Measurements from ENCODE around the gene MCTS1.
"Not testable (repeated sequence)": the region's sequence is repeated elsewhere in the genome, so short reads cannot be mapped to it uniquely, and the experiment has no call there.

MCTS1 gene

GRCh38 chrX:120562569-120562926, 41.4 kb upstream of the MCTS1 start:
- H3K4me3 ChIP-seq (ENCODE audit: low read length), result no peak overlapping the region
- TF ChIP-seq, protein P1, sequence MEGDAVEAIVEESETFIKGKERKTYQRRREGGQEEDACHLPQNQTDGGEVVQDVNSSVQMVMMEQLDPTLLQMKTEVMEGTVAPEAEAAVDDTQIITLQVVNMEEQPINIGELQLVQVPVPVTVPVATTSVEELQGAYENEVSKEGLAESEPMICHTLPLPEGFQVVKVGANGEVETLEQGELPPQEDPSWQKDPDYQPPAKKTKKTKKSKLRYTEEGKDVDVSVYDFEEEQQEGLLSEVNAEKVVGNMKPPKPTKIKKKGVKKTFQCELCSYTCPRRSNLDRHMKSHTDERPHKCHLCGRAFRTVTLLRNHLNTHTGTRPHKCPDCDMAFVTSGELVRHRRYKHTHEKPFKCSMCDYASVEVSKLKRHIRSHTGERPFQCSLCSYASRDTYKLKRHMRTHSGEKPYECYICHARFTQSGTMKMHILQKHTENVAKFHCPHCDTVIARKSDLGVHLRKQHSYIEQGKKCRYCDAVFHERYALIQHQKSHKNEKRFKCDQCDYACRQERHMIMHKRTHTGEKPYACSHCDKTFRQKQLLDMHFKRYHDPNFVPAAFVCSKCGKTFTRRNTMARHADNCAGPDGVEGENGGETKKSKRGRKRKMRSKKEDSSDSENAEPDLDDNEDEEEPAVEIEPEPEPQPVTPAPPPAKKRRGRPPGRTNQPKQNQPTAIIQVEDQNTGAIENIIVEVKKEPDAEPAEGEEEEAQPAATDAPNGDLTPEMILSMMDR (conservative IDR thresholded peaks at IDR 0.05; ENCODE audit: low read length), result no peak
- DNase-seq (ENCODE audit: low read depth), result no peak

DNA sequence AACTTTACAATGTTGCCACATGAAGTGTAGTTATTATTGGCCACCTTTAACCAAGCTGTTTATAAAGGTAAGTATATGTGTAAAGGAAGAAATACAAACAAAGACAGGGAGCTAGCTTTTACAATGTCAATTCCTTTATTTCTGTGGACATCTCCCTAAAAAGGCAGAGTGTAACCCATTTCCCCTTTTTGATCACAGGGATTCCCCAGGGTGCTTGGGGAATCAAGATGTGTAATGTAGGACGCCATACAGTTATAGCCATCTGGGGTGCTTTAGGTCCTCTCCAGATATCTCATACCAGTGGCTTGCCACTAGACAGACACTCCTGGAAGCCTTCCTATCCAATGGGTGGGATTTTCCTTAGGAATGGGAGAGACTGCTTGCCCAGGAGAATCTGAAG, 39.0 kb upstream of the MCTS1 start:
- no peak for DNase-seq (ENCODE audit: low read depth)
- TF ChIP-seq, protein P1 (conservative IDR thresholded peaks at IDR 0.05; ENCODE audit: low read length), result no peak
- H3K4me3 ChIP-seq (ENCODE audit: low read length), result no peak overlapping the region

DNA sequence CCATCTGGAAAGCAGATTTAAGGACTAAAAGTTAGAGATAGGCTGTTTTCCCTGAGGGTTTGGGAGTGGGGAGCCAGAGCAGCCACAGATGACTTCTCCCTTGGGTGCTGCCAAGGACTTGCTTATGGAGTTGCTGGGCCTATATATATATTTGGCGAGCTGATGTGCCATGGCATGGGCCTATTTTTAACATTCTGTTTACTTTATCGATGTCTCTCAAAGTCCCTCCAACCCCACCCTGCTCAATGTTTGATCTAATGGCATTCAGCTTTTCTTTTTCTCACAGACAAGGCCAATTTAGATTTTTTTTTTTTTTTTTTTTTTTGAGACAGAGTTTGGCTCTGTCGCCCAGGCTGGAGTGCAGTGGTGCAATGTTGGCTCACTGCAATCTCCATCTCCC, 37.1 kb upstream of the MCTS1 start:
- TF ChIP-seq, protein P1 (conservative IDR thresholded peaks at IDR 0.05; ENCODE audit: low read length), result no peak
- no peak for DNase-seq (ENCODE audit: low read depth)
- H3K4me3 ChIP-seq (ENCODE audit: low read length), result no peak overlapping the region

DNA sequence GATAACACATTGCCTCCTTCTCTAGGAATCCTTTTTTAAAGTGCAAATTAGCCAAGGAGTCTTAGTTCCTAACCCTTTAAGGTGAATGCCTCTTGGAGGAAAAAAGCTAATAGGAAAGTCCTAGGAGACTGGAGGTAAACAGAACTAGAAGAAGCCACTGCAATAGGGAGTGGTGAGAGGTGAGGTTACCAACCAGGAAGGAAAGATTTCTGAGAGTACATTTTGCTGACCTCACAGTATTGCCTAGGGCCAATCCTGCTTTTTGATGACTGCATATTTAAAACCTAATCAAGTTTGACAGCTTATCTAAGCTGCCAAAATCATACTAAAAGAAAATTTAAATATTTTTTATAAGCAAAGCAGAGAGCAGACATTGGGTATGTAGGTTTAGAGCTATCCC, 35.9 kb upstream of the MCTS1 start:
- H3K4me3 ChIP-seq (ENCODE audit: low read length), result no peak overlapping the region
- TF ChIP-seq, protein P1 (conservative IDR thresholded peaks at IDR 0.05; ENCODE audit: low read length), result no peak
- no peak for DNase-seq (ENCODE audit: low read depth)

DNA sequence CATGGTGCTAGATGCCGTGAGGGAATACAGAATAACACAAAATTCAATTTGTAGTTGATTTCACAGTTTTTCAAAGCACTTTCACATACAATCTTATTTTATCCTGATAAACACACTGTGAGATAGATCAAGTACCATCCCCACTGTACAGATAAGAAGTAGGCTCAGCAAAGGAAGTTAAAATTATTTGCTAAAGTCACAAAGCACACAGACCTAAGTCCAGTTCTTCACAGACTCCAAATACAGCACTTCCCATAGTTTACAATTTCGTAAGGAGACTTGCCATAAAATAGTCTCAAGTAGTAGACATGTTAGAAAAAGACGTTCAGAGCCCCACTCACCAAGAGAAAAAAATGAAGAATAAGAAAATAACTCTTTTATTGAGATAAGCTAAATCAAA, 35.3 kb upstream of the MCTS1 start:
- no peak for DNase-seq (ENCODE audit: low read depth)
- H3K4me3 ChIP-seq (ENCODE audit: low read length), result no peak overlapping the region
- TF ChIP-seq, protein P1 (conservative IDR thresholded peaks at IDR 0.05; ENCODE audit: low read length), result no peak

DNA sequence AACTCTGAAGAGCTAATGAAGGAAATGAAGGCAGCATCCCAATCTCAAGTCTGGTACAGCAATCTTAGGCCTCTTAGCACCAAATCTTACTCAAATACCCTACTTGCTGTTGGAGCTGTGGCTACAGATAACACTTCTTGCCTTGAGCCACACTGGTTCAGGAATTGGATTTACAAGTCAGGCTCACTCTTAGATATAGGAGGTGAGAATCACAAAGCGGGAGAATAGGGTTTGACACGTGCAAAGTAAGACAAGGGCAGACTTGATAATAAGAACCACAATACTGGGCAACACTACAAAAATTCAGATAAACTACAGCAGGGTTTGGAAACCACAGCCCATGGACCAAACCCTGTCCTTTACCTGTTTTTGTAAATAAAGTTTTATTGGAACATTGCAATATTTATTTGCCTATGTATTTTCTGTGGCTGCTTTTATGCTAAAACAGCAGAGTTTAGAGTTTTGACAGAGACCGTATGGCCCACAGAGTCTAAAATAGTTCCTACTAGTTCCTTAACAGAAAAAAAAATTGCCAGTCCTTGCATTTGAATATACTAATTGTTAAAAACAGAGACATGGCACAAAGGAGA, 33.8 kb upstream of the MCTS1 start:
- DNase-seq (ENCODE audit: low read depth), result no peak
- no peak overlapping the region for H3K4me3 ChIP-seq (ENCODE audit: low read length)
- TF ChIP-seq, protein P1 (conservative IDR thresholded peaks at IDR 0.05; ENCODE audit: low read length), result no peak

GRCh38 chrX:120573806-120574205, 30.1 kb upstream of the MCTS1 start:
- DNase-seq (ENCODE audit: low read depth); H3K4me3 ChIP-seq (ENCODE audit: low read length): not testable (repeated sequence)

Data from AG10803 (cell line).